HEK293 (cell line): Measurements from ENCODE around the gene ASPRV1.

Experiments used
- AEBP2 ChIP-seq: fragments of 450-650 bp; formaldehyde crosslinking; IDR thresholded peaks from 2 replicates; pipeline ENCODE4 v1.5.1; 2016; ENCODE audit warnings: missing biosample characterization, missing genetic modification characterization, borderline replicate concordance
- ATF2 ChIP-seq: fragments of 450-650 bp; formaldehyde crosslinking; IDR thresholded peaks from 2 replicates; pipeline ENCODE4 v1.5.1; 2016; ENCODE audit warnings: missing biosample characterization, missing genetic modification characterization, low read depth
- CTCF ChIP-seq: fragments of 450-650 bp; formaldehyde crosslinking; IDR thresholded peaks from 2 replicates; pipeline ENCODE4 v1.5.1; 2016; ENCODE audit warnings: missing biosample characterization, missing genetic modification characterization
- REST ChIP-seq: fragments of 450-650 bp; formaldehyde crosslinking; IDR thresholded peaks from 2 replicates; pipeline ENCODE4 v1.5.1; 2016; ENCODE audit warnings: missing biosample characterization, missing genetic modification characterization
- ZNF274 ChIP-seq, 2 experiments: fragments of 200-500 bp in 1 of 2; fragments of 450-650 bp in 1 of 2; sonication (Bioruptor generic) in 1 of 2; formaldehyde crosslinking in 1 of 2; IDR thresholded peaks; 2 replicates each; pipeline versions ENCODE4 v1.5.1 to v1.6.1; 2014 to 2016; ENCODE audit warnings: borderline replicate concordance in 1 of 2, inconsistent platforms in 1 of 2, low read length in 1 of 2, missing biosample characterization in 1 of 2, missing genetic modification characterization in 1 of 2
- ZNF350 ChIP-seq: fragments of 450-650 bp; formaldehyde crosslinking; IDR thresholded peaks from 2 replicates; pipeline ENCODE4 v1.5.0; 2017; ENCODE audit warnings: missing biosample characterization, mild to moderate bottlenecking, missing genetic modification characterization
- ZNF560 ChIP-seq: fragments of 450-650 bp; formaldehyde crosslinking; IDR thresholded peaks from 2 replicates; pipeline ENCODE4 v1.5.1; 2017; ENCODE audit warnings: missing biosample characterization, missing genetic modification characterization, borderline replicate concordance

GRCh38 chr2:69995511-69995910 lies 34.1 kb upstream of the ASPRV1 start:
- TF ChIP-seq CTCF (tag by site-specific recombination): no peak
- TF ChIP-seq REST (tag by site-specific recombination): no peak
- TF ChIP-seq ZNF560: no peak
- TF ChIP-seq ZNF274 (IDR thresholded peaks at IDR 0.05; ENCODE audit: low read length): no peak
- no peak for TF ChIP-seq ZNF274 (tag by site-specific recombination; IDR thresholded peaks at IDR 0.05; ENCODE audit: borderline replicate concordance)
- TF ChIP-seq ZNF350 (tag by site-specific recombination): no peak
- TF ChIP-seq ATF2 (tag by site-specific recombination): no peak
- no peak for TF ChIP-seq AEBP2
